GM19455 (cell line): Measurements from ENCODE around the gene AUTS2.

Source experiments
- ATAC-seq: cut with Tn5 transposase; IDR thresholded peaks from one replicate; pipeline ENCODE4 v1.9.1; 2021; ENCODE audit not compliant: unreplicated experiment

Gene AUTS2

GRCh38 chr7:70773406-70773805, 1175.1 kb downstream of the AUTS2 start:
- no peak for ATAC-seq

GRCh38 chr7:70774950-70775527, 1176.8 kb downstream of the AUTS2 start:
- no peak for ATAC-seq

GRCh38 chr7:70775570-70776156, 1177.4 kb downstream of the AUTS2 start:
- ATAC-seq, result no peak

- ATAC-seq, result no peak
Observed at GRCh38 chr7:70776627-70777101, 1178.4 kb downstream of the AUTS2 start.

GRCh38 chr7:70777251-70777650, 1179.0 kb downstream of the AUTS2 start:
- no peak for ATAC-seq

GRCh38 chr7:70778585-70778984, 1180.3 kb downstream of the AUTS2 start:
- ATAC-seq, result no peak

- ATAC-seq, result no peak
Observed at GRCh38 chr7:70779321-70779720, 1181.0 kb downstream of the AUTS2 start.

GRCh38 chr7:70781922-70782311, 1183.6 kb downstream of the AUTS2 start:
- ATAC-seq, result no peak

GRCh38 chr7:70782796-70783195, 1184.5 kb downstream of the AUTS2 start:
- ATAC-seq, result no peak

GRCh38 chr7:70785427-70785826, 1187.2 kb downstream of the AUTS2 start:
- no peak for ATAC-seq

GRCh38 chr7:70786076-70786475, 1187.8 kb downstream of the AUTS2 start:
- ATAC-seq, result no peak

- no peak for ATAC-seq
Observed at GRCh38 chr7:70787286-70787685, 1189.0 kb downstream of the AUTS2 start.

- ATAC-seq, result no peak
Observed at GRCh38 chr7:70787771-70788170, 1189.5 kb downstream of the AUTS2 start.

- ATAC-seq, result no peak
Observed at GRCh38 chr7:70788276-70788675, 1190.0 kb downstream of the AUTS2 start.

GRCh38 chr7:70789481-70790214, 1191.4 kb downstream of the AUTS2 start:
- no peak for ATAC-seq

GRCh38 chr7:70790215-70791073, 1192.2 kb downstream of the AUTS2 start:
- ATAC-seq, result no peak

- no peak for ATAC-seq
Observed at GRCh38 chr7:70791341-70791740, 1193.1 kb downstream of the AUTS2 start.

GRCh38 chr7:70793060-70793459, 1194.8 kb downstream of the AUTS2 start:
- no peak for ATAC-seq

- ATAC-seq, result no peak
Observed at GRCh38 chr7:70793821-70794220, 1195.5 kb downstream of the AUTS2 start.

- no peak for ATAC-seq
Observed at GRCh38 chr7:70794962-70795361, 1196.7 kb downstream of the AUTS2 start.

GRCh38 chr7:70795948-70796347, 1197.7 kb downstream of the AUTS2 start:
- no peak for ATAC-seq
